PFSK-1 (cell line): ENCODE measurements around the gene CUEDC1. TPM values are rescaled to one million over a fixed set of nuclear protein-coding genes. Genes with fewer than 3 reads are reported as not detected.

Experiments used
- FOXP2 ChIP-seq: optimal IDR thresholded peaks from 2 replicates; pipeline ENCODE3; 2011; ENCODE audit warnings: borderline replicate concordance, control low read depth, inconsistent platforms; ENCODE audit not compliant: insufficient read depth; ENCODE audit errors: extremely low read length, extremely low read depth
- POLR2AphosphoS5 ChIP-seq: IDR thresholded peaks from 2 replicates; pipeline ENCODE4 v1.6.1; 2012; ENCODE audit warnings: low read depth, mild to moderate bottlenecking, control low read depth, low read length, moderate library complexity
- REST ChIP-seq, 2 experiments: IDR thresholded peaks; 2 replicates each; pipeline versions ENCODE4 v1.6.1 to v1.8.0; 2011 to 2012; ENCODE audit warnings: low read depth in 2 of 2, low read length in 2 of 2, control low read depth in 1 of 2, inconsistent platforms in 1 of 2, mild to moderate bottlenecking in 1 of 2, moderate library complexity in 1 of 2; ENCODE audit not compliant: insufficient read depth in 1 of 2
- SIN3A ChIP-seq: IDR thresholded peaks from 2 replicates; pipeline ENCODE4 v1.6.1; 2012; ENCODE audit warnings: mild to moderate bottlenecking, low read length, moderate library complexity, borderline replicate concordance; ENCODE audit not compliant: insufficient read depth
- TAF1 ChIP-seq: IDR thresholded peaks from 2 replicates; pipeline ENCODE4 v1.6.1; 2012; ENCODE audit warnings: low read length, control low read depth, borderline replicate concordance; ENCODE audit not compliant: insufficient read depth
- polyA plus RNA-seq: library from polyadenylated mRNA; unstranded; fragments of >200 nt; gene quantifications from one replicate; pipeline ENCODE4 v1.2.1, GENCODE V29; 2012; ENCODE audit warnings: low read depth, missing spikeins; ENCODE audit not compliant: insufficient read length

CUEDC1 gene
- 47.2 TPM for polyA plus RNA-seq

- TF ChIP-seq SIN3A (no peak), FOXP2 (peak; percentile 43)
Measured at GRCh38 chr17:57955183-57955931, at the start of gene CUEDC1. Gene CUEDC1 (minus strand): TSS chr17:57955412. CDS start chr17:57885564, 69,848 bp downstream.

- no peak for TF ChIP-seq FOXP2
- TF ChIP-seq TAF1 = no peak
Measured at GRCh38 chr17:58004060-58004459, 48.8 kb upstream of the CUEDC1 start.

- no peak for TF ChIP-seq POLR2AphosphoS5
- TF ChIP-seq REST (IDR thresholded peaks at IDR 0.05; ENCODE audit: insufficient read depth in 1 of 2, low read depth in 2 of 2, low read length in 2 of 2) = no peak
- no peak for TF ChIP-seq SIN3A
- no peak for TF ChIP-seq TAF1
- TF ChIP-seq FOXP2 = no peak
Measured at GRCh38 chr17:58002973-58003372, 47.8 kb upstream of the CUEDC1 start.

- TF ChIP-seq SIN3A = no peak
- no peak for TF ChIP-seq TAF1
- TF ChIP-seq POLR2AphosphoS5 = no peak; the same call in none of the 2 replicates
- no peak for TF ChIP-seq FOXP2
- no peak for TF ChIP-seq REST (IDR thresholded peaks at IDR 0.05; ENCODE audit: insufficient read depth in 1 of 2, low read depth in 2 of 2, low read length in 2 of 2)
Measured at GRCh38 chr17:58002154-58002948, 47.1 kb upstream of the CUEDC1 start.

- TF ChIP-seq TAF1 = no peak
- TF ChIP-seq POLR2AphosphoS5 = peak; percentile 64
Measured at GRCh38 chr17:58001461-58002124, 46.4 kb upstream of the CUEDC1 start.

- TF ChIP-seq FOXP2 (no peak), SIN3A (no peak), TAF1 (no peak), POLR2AphosphoS5 (peak; percentile 58; the same call in 1 of the 2 replicates)
Measured at GRCh38 chr17:57999496-58000017, 44.3 kb upstream of the CUEDC1 start.

GRCh38 chr17:57999010-57999495, 43.8 kb upstream of the CUEDC1 start:
- TF ChIP-seq FOXP2 (no peak), POLR2AphosphoS5 (no peak), TAF1 (no peak), REST (IDR thresholded peaks at IDR 0.05; ENCODE audit: insufficient read depth in 1 of 2, low read depth in 2 of 2, low read length in 2 of 2) (no peak), SIN3A (no peak)
